GM19238 (cell line): Measurements from ENCODE around the gene CAPN10.
"Not testable (repeated sequence)": the region's sequence is repeated elsewhere in the genome, so short reads cannot be mapped to it uniquely, and the experiment has no call there.

Experiments
- DNase-seq: peaks from one replicate; pipeline ENCODE4 v3.0.0; 2011; ENCODE audit warnings: low spot score; ENCODE audit not compliant: insufficient read length

CAPN10 gene

DNA sequence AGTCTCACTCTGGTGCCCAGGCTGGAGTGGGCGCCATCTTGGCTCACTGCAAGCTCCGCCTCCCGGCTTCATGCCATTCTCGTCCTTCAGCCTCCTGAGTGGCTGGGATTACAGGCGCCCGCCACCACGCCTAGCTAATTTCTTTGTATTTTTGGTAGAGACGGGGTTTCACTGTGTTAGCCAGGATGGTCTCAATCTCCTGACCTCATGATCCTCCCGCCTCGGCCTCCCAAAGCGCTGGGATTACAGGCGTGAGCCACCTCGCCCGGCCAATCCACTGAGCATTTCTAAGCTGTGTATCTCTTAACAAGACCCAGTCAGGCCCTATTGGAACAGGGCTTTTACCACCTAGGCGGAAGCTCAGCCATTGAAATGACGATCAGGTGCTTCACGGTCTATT lies 23.3 kb upstream of the CAPN10 start:
- not testable (repeated sequence) for DNase-seq

DNA sequence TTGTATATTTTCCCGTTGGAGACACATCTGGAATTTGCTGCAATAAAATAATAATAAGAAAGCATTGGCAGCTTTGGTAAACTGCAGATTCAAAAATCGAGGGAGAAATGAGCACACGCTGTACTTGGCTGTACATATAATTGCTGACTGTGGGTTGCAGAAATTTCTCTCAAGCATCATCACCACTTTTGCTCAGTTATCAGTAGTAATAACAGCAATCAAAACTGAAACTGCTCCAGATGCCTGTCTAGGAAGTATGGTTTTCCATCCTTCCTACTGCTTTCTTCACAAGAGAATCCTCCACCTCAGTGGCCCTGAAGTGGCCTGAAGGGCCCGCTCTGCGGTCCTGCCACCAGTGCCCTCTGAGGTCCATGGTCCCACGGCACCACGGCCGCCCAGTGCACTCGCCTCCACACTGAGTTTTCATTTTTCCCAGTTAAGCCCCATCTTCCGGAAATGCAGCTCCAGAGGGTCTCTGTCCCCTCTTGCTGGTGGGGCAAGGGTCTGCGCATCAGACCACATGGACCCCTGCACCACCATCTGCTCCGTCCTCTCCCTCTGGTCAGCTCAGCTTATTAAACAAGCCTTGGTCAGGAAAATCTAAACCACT lies 22.5 kb upstream of the CAPN10 start:
- DNase-seq = no peak

DNA sequence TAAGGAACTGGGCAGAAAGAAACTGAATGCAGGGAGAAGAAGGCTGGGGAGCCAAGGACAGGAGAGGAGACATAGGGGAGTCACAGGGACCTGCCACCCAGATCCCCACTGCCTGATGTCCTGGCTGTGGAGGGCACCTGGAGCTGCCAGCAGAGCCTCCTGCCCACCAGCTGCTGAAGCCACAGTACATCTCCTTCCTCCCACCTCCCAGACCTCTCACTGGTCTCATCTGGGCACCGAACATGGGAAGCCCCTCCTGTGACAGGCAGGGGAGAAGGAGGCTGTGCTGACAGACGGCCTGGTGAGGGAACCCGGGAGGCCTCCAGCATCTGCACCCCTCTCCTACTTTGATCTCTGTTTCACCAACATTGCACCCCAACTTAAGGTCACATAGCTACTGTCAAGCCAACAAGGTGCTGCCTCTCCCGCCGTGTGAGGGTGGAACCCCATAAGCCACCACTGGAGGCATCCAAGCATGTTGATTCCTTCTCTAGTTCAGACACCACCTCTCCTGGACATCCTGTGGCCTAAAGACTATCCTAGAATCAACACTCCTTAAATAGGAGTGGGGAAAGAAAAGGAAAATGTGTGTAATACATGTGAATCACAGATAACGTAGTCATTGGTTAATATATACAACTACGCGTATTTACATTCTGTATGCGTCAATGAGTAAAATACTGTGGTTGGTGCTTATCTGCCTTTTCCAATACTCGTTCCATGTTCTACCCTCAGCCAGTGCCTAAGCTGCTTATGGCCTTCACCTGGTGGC lies 21.8 kb upstream of the CAPN10 start:
- DNase-seq = no peak

GRCh38 chr2:240565333-240566202 lies 21.0 kb upstream of the CAPN10 start:
- DNase-seq = peak; percentile 52

GRCh38 chr2:240566203-240567136 lies 20.1 kb upstream of the CAPN10 start:
- DNase-seq = peak; percentile 84

- DNase-seq = no peak
Observed at GRCh38 chr2:240567137-240567871, 19.2 kb upstream of the CAPN10 start.

GRCh38 chr2:240567872-240568677 lies 18.5 kb upstream of the CAPN10 start, which contains the start of gene RNPEPL1:
Gene RNPEPL1 (plus strand): TSS chr2:240568484. CDS start chr2:240568587, 103 bp downstream.
- peak; percentile 63 for DNase-seq

DNA sequence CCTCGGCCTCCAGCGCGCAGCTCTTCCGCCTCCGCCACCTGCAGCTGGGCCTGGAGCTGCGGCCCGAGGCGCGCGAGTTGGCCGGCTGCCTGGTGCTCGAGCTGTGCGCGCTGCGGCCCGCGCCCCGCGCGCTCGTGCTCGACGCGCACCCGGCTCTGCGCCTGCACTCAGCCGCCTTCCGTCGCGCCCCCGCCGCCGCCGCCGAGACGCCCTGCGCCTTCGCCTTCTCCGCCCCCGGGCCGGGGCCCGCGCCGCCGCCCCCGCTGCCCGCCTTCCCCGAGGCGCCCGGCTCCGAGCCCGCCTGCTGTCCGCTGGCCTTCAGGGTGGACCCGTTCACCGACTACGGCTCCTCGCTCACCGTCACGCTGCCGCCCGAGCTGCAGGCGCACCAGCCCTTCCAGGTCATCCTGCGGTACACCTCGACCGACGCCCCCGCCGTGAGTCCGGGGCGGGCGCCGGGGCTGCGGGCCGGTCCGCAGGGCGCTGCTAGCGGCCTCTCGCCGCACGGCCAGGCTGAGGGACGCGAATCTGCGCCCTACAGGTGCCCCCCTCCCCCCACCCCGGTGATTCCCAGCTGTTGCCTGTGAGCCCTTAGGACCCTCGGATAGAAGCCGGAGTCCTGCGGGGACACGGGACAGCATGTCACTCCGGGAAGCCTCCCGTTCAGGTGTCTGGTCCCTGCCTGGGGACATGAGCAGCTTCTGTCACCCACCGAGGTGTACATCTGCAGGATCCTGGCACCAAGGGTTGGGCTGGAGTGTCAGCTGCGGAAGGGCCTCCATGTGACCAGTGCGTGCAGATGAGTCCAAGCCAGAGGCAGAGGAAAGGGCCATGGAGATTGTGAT lies 17.6 kb upstream of the CAPN10 start:
- peak; percentile 68 for DNase-seq

DNA sequence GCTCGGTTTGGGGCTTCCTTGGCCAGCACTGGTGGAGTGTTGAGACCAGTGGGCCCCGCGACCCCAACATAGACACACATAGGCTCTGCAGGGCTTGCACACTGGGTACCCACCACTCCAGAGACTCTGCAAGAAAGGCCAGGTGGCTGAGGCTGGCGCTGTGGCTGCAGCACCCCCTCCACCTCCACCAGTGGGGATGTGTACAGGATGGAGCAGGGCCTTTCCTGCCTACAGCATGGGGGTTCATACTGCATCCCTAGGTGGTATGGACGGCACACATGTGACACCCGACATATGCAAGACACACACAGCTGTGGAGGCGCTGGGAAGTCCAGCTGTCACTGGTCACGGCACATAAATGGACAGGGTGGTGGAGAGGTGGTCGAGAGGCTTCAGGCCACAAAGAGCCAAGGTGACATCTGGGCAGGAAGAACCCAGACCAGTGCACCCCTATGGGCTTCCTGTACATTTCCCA lies 17.0 kb upstream of the CAPN10 start:
- no peak for DNase-seq

- no peak for DNase-seq
Observed at GRCh38 chr2:240569998-240570530, 16.5 kb upstream of the CAPN10 start.

DNA sequence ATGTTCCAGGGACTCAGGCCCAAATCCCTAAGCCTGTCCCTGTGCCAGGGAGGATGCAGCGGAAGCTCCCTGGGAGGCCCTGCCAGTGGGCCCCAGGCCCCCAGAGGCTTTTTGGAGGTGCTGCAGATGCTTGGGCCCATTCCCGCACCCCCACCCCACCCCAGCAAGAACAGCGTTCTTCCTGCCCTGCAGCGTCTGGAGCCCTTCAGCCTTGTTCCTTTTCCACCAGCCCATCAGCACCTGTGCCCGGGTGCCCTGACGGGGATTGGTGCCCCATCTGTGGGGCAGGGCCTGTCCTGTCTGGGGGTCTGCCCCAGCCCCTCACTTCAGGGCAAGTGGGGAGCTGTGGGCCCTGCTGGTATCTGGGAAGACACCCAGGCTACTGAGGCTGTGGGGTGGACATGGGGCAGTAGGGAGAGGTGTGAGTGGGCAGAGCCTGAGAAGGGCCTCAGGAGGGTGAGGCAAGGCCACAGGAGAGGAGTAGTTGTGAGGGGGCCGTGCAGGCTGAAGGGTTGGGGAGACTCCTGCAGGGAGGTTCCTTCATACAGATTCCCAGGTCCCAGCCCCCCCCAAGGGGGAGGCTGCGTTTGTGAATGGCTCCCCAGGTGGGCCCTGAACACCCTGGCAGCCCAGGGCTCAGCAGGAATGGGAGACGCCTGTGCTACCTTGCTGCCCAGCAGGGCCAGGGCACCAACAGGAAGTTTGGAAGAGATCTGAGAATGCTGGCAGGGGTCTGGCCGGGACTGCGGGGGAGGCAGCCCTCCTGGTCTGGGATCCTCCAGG lies 15.8 kb upstream of the CAPN10 start:
- no peak for DNase-seq

DNA sequence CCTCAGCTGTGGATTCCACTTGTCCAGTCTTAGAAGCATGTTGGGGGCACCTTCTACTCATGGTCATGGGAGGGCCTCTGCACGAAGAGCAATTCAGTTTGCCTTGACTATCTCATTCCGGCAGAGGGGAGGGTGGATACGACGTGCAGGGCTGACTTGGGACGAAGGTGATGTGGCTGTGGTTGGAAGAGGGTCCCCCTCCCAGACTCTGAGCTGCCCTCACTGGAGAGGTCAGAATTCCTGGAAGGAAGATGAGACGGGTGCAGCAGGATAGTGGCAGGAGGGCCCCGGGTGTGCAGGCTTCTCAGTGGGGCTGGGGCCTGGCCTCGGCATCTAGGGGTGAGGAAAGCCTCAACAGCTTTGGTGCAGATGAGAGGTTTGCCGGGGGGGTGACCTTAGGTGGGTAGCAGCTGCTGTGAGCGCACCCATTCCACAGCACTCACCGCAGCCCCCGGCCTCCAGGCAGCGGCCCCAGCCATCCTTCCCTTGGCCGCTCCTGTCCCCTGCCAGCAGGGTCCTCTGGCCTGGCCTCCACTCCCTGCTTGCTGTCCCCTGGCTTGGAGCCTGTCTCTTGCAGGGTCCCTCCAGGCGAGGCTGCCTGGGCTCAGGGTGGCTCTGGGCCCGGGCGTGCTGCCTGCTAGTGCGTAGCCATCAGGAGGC lies 15.1 kb upstream of the CAPN10 start:
- DNase-seq = no peak

DNA sequence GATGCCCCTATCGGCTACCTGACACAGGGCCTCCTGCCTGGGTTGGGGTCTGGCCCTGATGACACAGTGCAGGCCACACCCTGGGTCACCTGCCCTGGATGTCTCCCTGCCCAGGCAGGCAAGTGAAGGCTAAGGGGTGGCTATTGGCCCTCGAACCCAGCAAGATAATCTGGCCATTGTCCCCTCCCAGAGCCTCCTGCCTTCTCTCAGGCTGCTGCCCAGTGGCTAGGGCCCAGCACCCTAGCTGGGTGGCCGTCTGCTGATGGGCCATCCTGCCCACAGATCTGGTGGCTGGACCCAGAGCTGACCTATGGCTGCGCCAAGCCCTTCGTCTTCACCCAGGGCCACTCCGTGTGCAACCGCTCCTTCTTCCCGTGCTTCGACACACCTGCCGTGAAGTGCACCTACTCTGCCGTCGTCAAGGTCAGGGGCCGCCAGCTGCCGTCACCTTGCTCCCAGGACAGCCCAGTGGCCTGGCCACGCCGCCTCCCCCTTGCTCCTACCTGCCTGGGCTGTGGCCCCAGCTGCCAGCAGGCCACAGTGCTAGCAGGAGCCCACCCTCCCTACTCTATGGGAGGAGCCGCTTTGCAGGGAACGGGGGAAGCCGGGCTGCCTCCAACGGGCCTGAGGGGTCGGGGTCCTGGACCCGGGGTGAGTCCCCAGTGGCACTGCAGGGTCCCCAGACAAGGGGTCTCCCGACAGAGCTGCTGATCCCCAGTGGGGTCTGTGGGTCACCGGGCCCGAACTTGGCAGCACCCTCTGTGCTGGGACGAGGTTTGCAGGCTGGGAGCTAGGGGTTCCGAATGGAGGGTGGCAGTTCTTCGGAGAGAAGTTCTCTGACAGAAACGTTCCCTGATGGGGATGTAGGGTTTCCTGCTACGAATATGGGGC lies 14.1 kb upstream of the CAPN10 start:
- no peak for DNase-seq

DNA sequence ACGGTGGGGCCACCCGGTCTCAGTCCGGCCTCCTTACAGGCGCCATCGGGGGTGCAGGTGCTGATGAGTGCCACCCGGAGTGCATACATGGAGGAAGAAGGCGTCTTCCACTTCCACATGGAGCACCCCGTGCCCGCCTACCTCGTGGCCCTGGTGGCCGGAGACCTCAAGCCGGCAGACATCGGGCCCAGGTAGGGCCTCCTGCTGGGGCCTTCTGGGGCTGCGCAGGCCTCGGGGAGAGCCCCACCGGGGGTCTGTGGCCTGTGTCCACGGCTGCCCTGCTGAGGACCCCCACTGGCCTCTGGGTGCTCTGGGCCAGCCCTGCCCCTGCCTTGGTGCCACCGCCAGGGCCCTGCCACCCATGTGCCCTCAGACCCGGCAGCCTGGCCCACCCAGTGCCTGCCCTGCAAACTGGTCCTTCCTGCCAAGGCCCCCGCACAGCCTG lies 13.4 kb upstream of the CAPN10 start:
- DNase-seq = no peak

DNA sequence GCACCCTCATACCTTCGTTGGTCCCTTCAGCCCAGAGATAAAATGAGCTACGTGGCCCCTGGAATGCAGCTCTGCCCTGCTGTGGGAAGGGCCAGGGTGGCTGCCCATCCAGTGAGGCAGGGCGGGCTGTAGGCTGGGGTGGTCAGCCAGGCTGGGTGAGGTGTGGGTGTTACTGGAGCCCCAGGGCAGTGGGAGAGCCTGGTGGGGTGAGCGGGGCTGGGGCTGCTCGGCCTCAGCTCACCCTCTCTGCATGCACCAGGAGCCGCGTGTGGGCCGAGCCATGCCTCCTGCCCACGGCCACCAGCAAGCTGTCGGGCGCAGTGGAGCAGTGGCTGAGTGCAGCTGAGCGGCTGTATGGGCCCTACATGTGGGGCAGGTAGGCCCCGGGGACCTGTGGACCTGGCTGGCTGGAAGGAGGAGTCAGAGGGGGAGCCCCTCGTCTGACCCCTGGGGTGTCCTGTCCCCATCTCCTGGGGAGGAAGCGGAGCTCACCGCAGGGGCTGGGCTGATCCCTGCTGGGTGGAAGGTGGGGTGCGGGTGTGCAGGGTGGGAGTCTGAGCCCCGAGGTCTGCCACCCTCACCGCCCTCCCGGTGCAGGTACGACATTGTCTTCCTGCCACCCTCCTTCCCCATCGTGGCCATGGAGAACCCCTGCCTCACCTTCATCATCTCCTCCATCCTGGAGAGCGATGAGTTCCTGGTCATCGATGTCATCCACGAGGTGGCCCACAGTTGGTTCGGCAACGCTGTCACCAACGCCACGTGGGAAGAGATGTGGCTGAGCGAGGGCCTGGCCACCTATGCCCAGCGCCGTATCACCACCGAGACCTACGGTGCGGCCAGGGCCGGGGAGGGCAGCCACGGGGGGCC lies 12.8 kb upstream of the CAPN10 start:
- DNase-seq = no peak
